Measurements from ENCODE around the gene CDH10. TPM values are rescaled to one million over a fixed set of nuclear protein-coding genes. Genes with fewer than 3 reads are reported as not detected.

The CDH10 gene
- polyA plus RNA-seq, 1 of the 3 experiments (the other 2 are of a cell fraction) = 0.10 TPM

- no peak for TF ChIP-seq MEF2A (IDR thresholded peaks at IDR 0.05; ENCODE audit: borderline replicate concordance, low read depth)
- TF ChIP-seq EP300 (IDR thresholded peaks at IDR 0.05; ENCODE audit: borderline replicate concordance in 1 of 2, low read depth in 1 of 2, low read length in 1 of 2) = no peak
- no peak for TF ChIP-seq REST (IDR thresholded peaks at IDR 0.05; ENCODE audit: low read depth, low read length)
- no peak for TF ChIP-seq POLR2AphosphoS5 (IDR thresholded peaks at IDR 0.05; ENCODE audit: low read depth, low read length)
- TF ChIP-seq TCF12 (IDR thresholded peaks at IDR 0.05) = no peak
- TF ChIP-seq SIN3A (IDR thresholded peaks at IDR 0.05; ENCODE audit: borderline replicate concordance, low read depth, low read length) = no peak
- no peak for TF ChIP-seq MXI1 (IDR thresholded peaks at IDR 0.05; ENCODE audit: low read depth, low read length)
- TF ChIP-seq SMC3 (IDR thresholded peaks at IDR 0.05; ENCODE audit: low read depth, low read length) = no peak
- TF ChIP-seq NRF1 (IDR thresholded peaks at IDR 0.05; ENCODE audit: low read depth, low read length) = no peak
- no peak for TF ChIP-seq ELF1 (IDR thresholded peaks at IDR 0.05)
- no peak for TF ChIP-seq IRF3 (IDR thresholded peaks at IDR 0.05; ENCODE audit: low read depth, low read length)
- TF ChIP-seq USF2 (IDR thresholded peaks at IDR 0.05; ENCODE audit: borderline replicate concordance, low read depth, low read length) = no peak
- no peak for TF ChIP-seq ZBTB33 (IDR thresholded peaks at IDR 0.05; ENCODE audit: borderline replicate concordance, low read depth)
- TF ChIP-seq CTCF (IDR thresholded peaks at IDR 0.05) = no peak
- Histone ChIP-seq H2AFZ (ENCODE audit: low read depth) (no peak overlapping the region), H3K4me2 (no peak overlapping the region), H3K4me3 (ENCODE audit: low read depth in 2 of 2, low read length in 1 of 2) (no peak overlapping the region), H3K9me3 (no peaks in the 10 kb centered on the region), H3K4me1 (ENCODE audit: control insufficient read depth in 1 of 2, insufficient read depth in 2 of 2, low read depth in 1 of 2, low read length in 1 of 2) (no peaks in the 10 kb centered on the region), H4K20me1 (ENCODE audit: insufficient read depth) (no peaks in the 10 kb centered on the region), H3K79me2 (ENCODE audit: insufficient read depth) (no peaks in the 10 kb centered on the region), H3K9ac (no peak overlapping the region), H3K27me3 (ENCODE audit: insufficient read depth) (no peaks in the 10 kb centered on the region), H3F3A (replicated peaks; ENCODE audit: insufficient read depth) (no peaks in the 10 kb centered on the region), H3K9me2 (no peaks in the 10 kb centered on the region), H3K36me3 (replicated peaks in 1 of 2; ENCODE audit: control insufficient read depth in 1 of 2, insufficient read depth in 2 of 2, low read length in 1 of 2) (no peaks in the 10 kb centered on the region), H3K27ac (ENCODE audit: low read depth in 2 of 2, low read length in 1 of 2) (no peak overlapping the region)
- ChIA-PET POLR2A (no interaction called here), CTCF (interaction anchor here (1.3 kb wide), 1 partner anchor 15 kb away, joined by 3 read pairs; no protein-coding TSS in a partner anchor)
- DNase-seq = no peak
Observed at GRCh38 chr5:24571302-24571701, 73.5 kb downstream of the CDH10 start.
